Sigmoid colon (tissue), 7 donors: ENCODE measurements around the gene CRY2. TPM values are rescaled to one million over a fixed set of nuclear protein-coding genes. Genes with fewer than 3 reads are reported as not detected.

ENCODE experiments used
- DNase-seq: peaks from one replicate; pipeline ENCODE4 v3.0.0-alpha.2; 2019
- H3K27ac ChIP-seq, 4 donors: fragments of 200-600 bp; sonication (generic); one replicate each; pipeline ENCODE4 v1.5.1; 2016 to 2019; ENCODE audit warnings: mild to moderate bottlenecking in 1 of 4
- H3K27me3 ChIP-seq, 3 donors: fragments of 200-600 bp; sonication (generic); one replicate each; pipeline ENCODE4 v1.5.1; 2019; ENCODE audit warnings: mild to moderate bottlenecking in 1 of 3
- H3K36me3 ChIP-seq, 4 donors: fragments of 200-600 bp; sonication (generic); one replicate each; pipeline ENCODE4 v1.5.1; 2016 to 2019
- H3K4me1 ChIP-seq, 4 donors: fragments of 200-600 bp; sonication (generic); one replicate each; pipeline ENCODE4 v1.5.1; 2017 to 2019
- H3K4me3 ChIP-seq, 4 donors: fragments of 200-600 bp; sonication (generic); one replicate each; pipeline ENCODE4 v1.5.1; 2017 to 2019; ENCODE audit warnings: mild to moderate bottlenecking in 2 of 4, moderate library complexity in 1 of 4
- H3K9me3 ChIP-seq, 4 donors: fragments of 200-600 bp in 3 of 4; sonication (generic) in 3 of 4; one replicate each; pipeline versions ENCODE4 v1.5.1 to v1.6.1; 2013 to 2019
- EP300 ChIP-seq, 4 donors: sonication (generic); formaldehyde crosslinking; IDR thresholded peaks; one replicate each; pipeline ENCODE4 v1.6.1; 2017; ENCODE audit warnings: antibody characterized with exemption in 4 of 4
- POLR2A ChIP-seq, 2 donors: fragments of 450-650 bp; IDR thresholded peaks; one replicate each; pipeline ENCODE4 v1.6.1; 2016; ENCODE audit warnings: antibody characterized with exemption in 2 of 2, mild to moderate bottlenecking in 2 of 2, moderate library complexity in 2 of 2
- POLR2AphosphoS5 ChIP-seq, 4 donors: sonication (generic); formaldehyde crosslinking; IDR thresholded peaks; one replicate each; pipeline ENCODE4 v1.6.1; 2017; ENCODE audit warnings: antibody characterized with exemption in 4 of 4
- WGBS, 2 donors: extraction: QIAGEN DNeasy Blood & Tissue Kit; methylation state at CpG; one replicate each; pipeline ENCODE4 v1.1.7; 2013; 5-methylcytosine and 5-hydroxymethylcytosine counted together
- intact Hi-C: fragments of 100-400 bp; cut with DNase I; formaldehyde crosslinking; loops from one replicate; pipeline ENCODE4 v1.15.1; 2023
- polyA plus RNA-seq, 3 donors: library from polyadenylated mRNA; stranded (reverse); fragments of 200-250 nt; gene quantifications; one replicate each; pipeline ENCODE4 v1.2.3, GENCODE V29; 2013
- total RNA-seq, 4 donors: library from RNA; depleted of rRNA; stranded (reverse); fragments of >200 nt; gene quantifications; one replicate each; pipeline ENCODE4 v1.1.0, GENCODE V29; 2016
- TF ChIP-seq, protein P1 (sequence below), 4 experiments: fragments of 450-650 bp in 3 of 4; fragments of 200-600 bp in 1 of 4; IDR thresholded peaks; one replicate each; pipeline ENCODE4 v1.5.1; 2016 to 2019; ENCODE audit warnings: antibody characterized with exemption in 4 of 4, mild to moderate bottlenecking in 3 of 4, moderate library complexity in 2 of 4
- donor health status: healthy with polysubstance abuse.
- donor health status: Bipolar disorder and iron deficiency.
- donor health status: healthy.

The CRY2 gene
- total and polyA plus RNA-seq, 7 donors = 5.3 to 49.3 (median 27.5) TPM

- H3K9me3 ChIP-seq = no peaks in the 10 kb centered on the region
- peaks cover 16 to 31% (median 20%) of the 10 kb centered on the region in 4 donors for H3K36me3 ChIP-seq
- H3K4me1 ChIP-seq = peaks cover 0 to 86% (median 84%) of the 10 kb centered on the region in 4 donors
- 18 to 53% methylated on average over 2 of the region's 2 CpGs for WGBS, 2 donors
- TF ChIP-seq POLR2AphosphoS5 (IDR thresholded peaks at IDR 0.05) (peak in 3 of 4 donors; percentile 48 to 79 (median 50)), EP300 (IDR thresholded peaks at IDR 0.05) (no peak)
- H3K4me3 ChIP-seq = no peak overlapping the region
- H3K27ac ChIP-seq = peak overlapping the region; percentile 81 to 99 (median 88)
- DNase-seq = peak; percentile 83
- intact Hi-C loops = loop anchor here (2.0 kb wide), 1 partner anchor 13 kb away; no protein-coding TSS in a partner anchor
- H3K27me3 ChIP-seq = no peaks in the 10 kb centered on the region
Measured at GRCh38 chr11:45857961-45858474, 10.7 kb downstream of the CRY2 start.

GRCh38 chr11:45858751-45859398 is 11.6 kb downstream of the CRY2 start:
- peaks cover 0 to 77% (median 75%) of the 10 kb centered on the region in 4 donors for H3K4me1 ChIP-seq
- WGBS, 2 donors = 77 to 79% methylated on average over 5 of the region's 5 CpGs
- H3K36me3 ChIP-seq = peaks cover 24 to 40% (median 28%) of the 10 kb centered on the region in 4 donors
- intact Hi-C loops = loop anchor here (2.0 kb wide), 1 partner anchor 14 kb away; no protein-coding TSS in a partner anchor
- peak overlapping the region; percentile 81 to 99 (median 88) for H3K27ac ChIP-seq
- DNase-seq = no peak
- no peaks in the 10 kb centered on the region for H3K9me3 ChIP-seq
- H3K4me3 ChIP-seq = no peak overlapping the region
- TF ChIP-seq POLR2A (IDR thresholded peaks at IDR 0.05) = no peak
- TF ChIP-seq, protein P1, sequence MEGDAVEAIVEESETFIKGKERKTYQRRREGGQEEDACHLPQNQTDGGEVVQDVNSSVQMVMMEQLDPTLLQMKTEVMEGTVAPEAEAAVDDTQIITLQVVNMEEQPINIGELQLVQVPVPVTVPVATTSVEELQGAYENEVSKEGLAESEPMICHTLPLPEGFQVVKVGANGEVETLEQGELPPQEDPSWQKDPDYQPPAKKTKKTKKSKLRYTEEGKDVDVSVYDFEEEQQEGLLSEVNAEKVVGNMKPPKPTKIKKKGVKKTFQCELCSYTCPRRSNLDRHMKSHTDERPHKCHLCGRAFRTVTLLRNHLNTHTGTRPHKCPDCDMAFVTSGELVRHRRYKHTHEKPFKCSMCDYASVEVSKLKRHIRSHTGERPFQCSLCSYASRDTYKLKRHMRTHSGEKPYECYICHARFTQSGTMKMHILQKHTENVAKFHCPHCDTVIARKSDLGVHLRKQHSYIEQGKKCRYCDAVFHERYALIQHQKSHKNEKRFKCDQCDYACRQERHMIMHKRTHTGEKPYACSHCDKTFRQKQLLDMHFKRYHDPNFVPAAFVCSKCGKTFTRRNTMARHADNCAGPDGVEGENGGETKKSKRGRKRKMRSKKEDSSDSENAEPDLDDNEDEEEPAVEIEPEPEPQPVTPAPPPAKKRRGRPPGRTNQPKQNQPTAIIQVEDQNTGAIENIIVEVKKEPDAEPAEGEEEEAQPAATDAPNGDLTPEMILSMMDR (IDR thresholded peaks at IDR 0.05) = no peak
- no peak for TF ChIP-seq POLR2AphosphoS5 (IDR thresholded peaks at IDR 0.05)
- no peak for TF ChIP-seq EP300 (IDR thresholded peaks at IDR 0.05)
- no peaks in the 10 kb centered on the region for H3K27me3 ChIP-seq

DNA sequence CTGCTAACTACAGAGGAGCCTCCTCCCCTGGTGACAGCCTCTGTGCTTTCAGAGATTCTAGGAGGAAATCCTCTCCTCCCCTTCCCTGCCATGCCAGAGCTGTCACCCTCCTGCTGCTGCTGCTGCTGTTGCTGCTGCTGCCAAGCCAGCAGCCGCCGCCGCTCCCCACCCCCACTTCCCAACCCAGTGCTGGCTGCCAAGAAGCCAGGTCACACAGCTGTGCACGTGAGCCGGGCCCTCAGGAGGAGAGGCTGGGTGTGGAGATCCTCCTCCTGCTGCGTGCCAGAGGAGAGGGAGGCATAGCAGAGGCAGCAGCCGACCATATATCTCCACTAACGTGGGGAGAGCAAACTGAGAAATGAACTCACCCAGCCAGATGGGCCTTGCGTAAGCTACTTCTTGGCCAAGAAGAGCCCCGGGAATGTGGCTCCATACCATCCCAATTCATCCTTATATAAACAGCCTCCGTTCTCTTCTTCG is 12.4 kb downstream of the CRY2 start:
- Histone ChIP-seq H3K4me1 (peaks cover 0 to 69% (median 67%) of the 10 kb centered on the region in 4 donors), H3K27me3 (no peaks in the 10 kb centered on the region)
- intact Hi-C loops = loop anchor here (2.0 to 5.0 kb wide), 3 partner anchors 15 to 43 kb away; no protein-coding TSS in a partner anchor

GRCh38 chr11:45860348-45860747 is 13.1 kb downstream of the CRY2 start:
- intact Hi-C loops = loop anchor here (2.0 to 5.0 kb wide), 2 partner anchors 20 to 42 kb away; no protein-coding TSS in a partner anchor
- Histone ChIP-seq H3K36me3 (peaks cover 32 to 54% (median 36%) of the 10 kb centered on the region in 4 donors), H3K27ac (peak overlapping the region; percentile 81 to 99 (median 88)), H3K4me3 (no peak overlapping the region), H3K4me1 (peaks cover 0 to 62% (median 60%) of the 10 kb centered on the region in 4 donors), H3K27me3 (no peaks in the 10 kb centered on the region), H3K9me3 (no peaks in the 10 kb centered on the region)
- no peak for DNase-seq
- 94 to 95% methylated on average over 5 of the region's 5 CpGs for WGBS, 2 donors
- TF ChIP-seq, protein P1 (IDR thresholded peaks at IDR 0.05) = no peak
- TF ChIP-seq POLR2AphosphoS5 (IDR thresholded peaks at IDR 0.05) (no peak), EP300 (IDR thresholded peaks at IDR 0.05) (no peak), POLR2A (IDR thresholded peaks at IDR 0.05) (no peak)

More for the DNA sequence above, 12.4 kb downstream of the CRY2 start:
- no peak overlapping the region for H3K4me3 ChIP-seq
- peaks cover 32 to 48% (median 34%) of the 10 kb centered on the region in 4 donors for H3K36me3 ChIP-seq
- H3K9me3 ChIP-seq = no peaks in the 10 kb centered on the region
- DNase-seq = peak; percentile 99
- peak overlapping the region; percentile 81 to 99 (median 88) for H3K27ac ChIP-seq
- WGBS, 2 donors = 23 to 57% methylated on average over 12 of the region's 12 CpGs
- TF ChIP-seq EP300 (IDR thresholded peaks at IDR 0.05) = peak; percentile 67 to 96 (median 88)
- TF ChIP-seq, protein P1 (IDR thresholded peaks at IDR 0.05) = no peak
- peak; percentile 88 to 98 (median 90) for TF ChIP-seq POLR2AphosphoS5 (IDR thresholded peaks at IDR 0.05)
